GM06990 (cell line): ENCODE measurements around the gene CXorf58.

Experiments used
- DNase-seq: peaks from one replicate; pipeline ENCODE4 v3.0.0-alpha.2; 2011; ENCODE audit not compliant: insufficient read length; ENCODE audit errors: extremely low read depth
- H3K27me3 ChIP-seq: replicated peaks from 2 replicates; pipeline ENCODE4 v1.6.0; 2011; ENCODE audit warnings: low read length; ENCODE audit not compliant: control insufficient read depth, insufficient read depth
- H3K36me3 ChIP-seq: 2 replicates; pipeline ENCODE4 v1.5.1; 2011; ENCODE audit warnings: low read length; ENCODE audit not compliant: control insufficient read depth, insufficient read depth
- H3K4me3 ChIP-seq: replicated peaks from 2 replicates; pipeline ENCODE4 v1.5.1; 2011; ENCODE audit warnings: low read depth, mild to moderate bottlenecking, control low read depth, low read length
- TF ChIP-seq, protein P1 (sequence below): IDR thresholded peaks from 2 replicates; pipeline ENCODE4 v1.5.1; 2011; ENCODE audit warnings: low read length, control low read depth, mild to moderate bottlenecking, inconsistent platforms; ENCODE audit not compliant: insufficient read depth, poor library complexity, severe bottlenecking

The CXorf58 gene

GRCh38 chrX:23898412-23898959, 9.3 kb upstream of the CXorf58 start:
- no peak for DNase-seq
- TF ChIP-seq, protein P1, sequence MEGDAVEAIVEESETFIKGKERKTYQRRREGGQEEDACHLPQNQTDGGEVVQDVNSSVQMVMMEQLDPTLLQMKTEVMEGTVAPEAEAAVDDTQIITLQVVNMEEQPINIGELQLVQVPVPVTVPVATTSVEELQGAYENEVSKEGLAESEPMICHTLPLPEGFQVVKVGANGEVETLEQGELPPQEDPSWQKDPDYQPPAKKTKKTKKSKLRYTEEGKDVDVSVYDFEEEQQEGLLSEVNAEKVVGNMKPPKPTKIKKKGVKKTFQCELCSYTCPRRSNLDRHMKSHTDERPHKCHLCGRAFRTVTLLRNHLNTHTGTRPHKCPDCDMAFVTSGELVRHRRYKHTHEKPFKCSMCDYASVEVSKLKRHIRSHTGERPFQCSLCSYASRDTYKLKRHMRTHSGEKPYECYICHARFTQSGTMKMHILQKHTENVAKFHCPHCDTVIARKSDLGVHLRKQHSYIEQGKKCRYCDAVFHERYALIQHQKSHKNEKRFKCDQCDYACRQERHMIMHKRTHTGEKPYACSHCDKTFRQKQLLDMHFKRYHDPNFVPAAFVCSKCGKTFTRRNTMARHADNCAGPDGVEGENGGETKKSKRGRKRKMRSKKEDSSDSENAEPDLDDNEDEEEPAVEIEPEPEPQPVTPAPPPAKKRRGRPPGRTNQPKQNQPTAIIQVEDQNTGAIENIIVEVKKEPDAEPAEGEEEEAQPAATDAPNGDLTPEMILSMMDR = no peak
- H3K36me3 ChIP-seq = no peaks in the 10 kb centered on the region

DNA sequence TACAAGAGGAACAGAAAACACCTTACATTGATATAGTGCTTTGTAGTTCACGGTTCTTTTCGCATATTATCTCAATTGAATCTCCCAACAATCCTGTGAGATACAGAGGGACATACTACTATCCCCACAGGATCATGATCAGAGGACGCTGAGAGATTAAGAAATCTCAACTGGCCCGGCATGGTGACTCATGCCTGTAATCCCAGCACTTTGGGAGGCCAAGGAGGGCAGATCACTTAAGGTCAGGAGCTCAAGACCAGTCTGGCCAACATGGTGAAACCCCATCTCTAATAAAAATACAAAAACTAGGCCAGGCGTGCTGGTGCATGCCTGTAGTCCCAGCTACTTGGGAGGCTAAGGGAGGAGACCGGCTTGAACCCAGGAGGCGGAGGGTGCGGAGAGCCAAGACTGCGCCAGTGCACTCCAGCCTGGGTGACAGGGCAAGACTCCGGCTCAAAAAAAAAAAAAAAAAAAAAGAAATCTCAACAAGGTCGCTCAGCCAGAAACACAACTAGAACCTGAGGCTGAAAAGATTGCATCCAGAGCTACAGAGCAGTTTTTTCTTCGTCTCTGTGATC, 7.5 kb upstream of the CXorf58 start:
- Histone ChIP-seq H3K36me3 (no peaks in the 10 kb centered on the region), H3K4me3 (no peak overlapping the region)
- no peak for DNase-seq

More at GRCh38 chrX:23898412-23898959, 9.3 kb upstream of the CXorf58 start:
- H3K27me3 ChIP-seq = no peaks in the 10 kb centered on the region
- no peak overlapping the region for H3K4me3 ChIP-seq

DNA sequence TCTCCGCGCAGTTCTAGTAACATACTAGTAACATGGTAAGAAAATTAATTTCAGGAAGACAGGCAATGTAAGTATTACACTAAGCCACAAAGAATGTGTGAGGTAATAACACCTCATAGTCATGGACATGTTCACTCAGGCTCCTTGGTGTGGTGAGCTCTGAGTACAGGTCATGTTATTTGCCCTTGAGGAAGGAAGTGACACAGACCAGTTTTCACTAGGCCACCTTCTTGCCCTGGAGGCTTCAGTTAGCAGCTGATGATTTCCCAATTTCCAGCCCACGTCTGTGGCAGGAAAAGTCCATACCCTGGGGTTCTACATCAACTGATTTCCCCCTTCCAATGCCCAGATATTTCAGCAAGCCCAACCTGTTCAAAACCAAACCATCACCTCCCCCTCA, 6.7 kb upstream of the CXorf58 start:
- TF ChIP-seq, protein P1 = no peak
- Histone ChIP-seq H3K27me3 (no peaks in the 10 kb centered on the region), H3K4me3 (no peak overlapping the region), H3K36me3 (no peaks in the 10 kb centered on the region)
- DNase-seq = no peak

More for the DNA sequence above, 7.5 kb upstream of the CXorf58 start:
- no peaks in the 10 kb centered on the region for H3K27me3 ChIP-seq
- TF ChIP-seq, protein P1 = no peak

GRCh38 chrX:23901805-23902204, 6.0 kb upstream of the CXorf58 start:
- Histone ChIP-seq H3K36me3 (no peaks in the 10 kb centered on the region), H3K4me3 (no peak overlapping the region), H3K27me3 (no peaks in the 10 kb centered on the region)
- DNase-seq = peak; percentile 18
- TF ChIP-seq, protein P1 = peak; percentile 54

GRCh38 chrX:23902419-23902818, 5.4 kb upstream of the CXorf58 start:
- H3K4me3 ChIP-seq = no peak overlapping the region
- H3K27me3 ChIP-seq = no peaks in the 10 kb centered on the region
- no peak for DNase-seq
- TF ChIP-seq, protein P1 = peak; percentile 34
- H3K36me3 ChIP-seq = no peaks in the 10 kb centered on the region

DNA sequence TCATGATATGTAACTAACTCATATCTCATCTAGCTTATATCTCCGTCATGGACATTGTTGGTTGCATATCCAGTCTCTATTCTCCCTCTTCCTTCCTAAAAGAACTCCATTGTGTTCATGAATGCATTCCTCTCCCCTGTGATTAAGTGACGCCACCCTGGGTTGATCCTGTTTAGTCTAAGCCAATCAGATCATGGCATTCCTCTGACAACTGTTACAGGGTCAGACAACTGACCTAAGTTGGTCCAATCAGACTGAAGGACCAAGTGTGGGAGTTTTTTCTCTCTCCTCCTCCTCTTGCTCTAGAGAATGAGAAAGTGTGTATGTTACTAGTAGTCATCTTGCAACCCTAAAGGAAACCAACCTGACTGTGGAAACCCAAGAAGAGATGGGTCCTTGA, 3.7 kb upstream of the CXorf58 start:
- no peak for DNase-seq

More for the DNA sequence above, 3.7 kb upstream of the CXorf58 start:
- Histone ChIP-seq H3K4me3 (no peak overlapping the region), H3K27me3 (no peaks in the 10 kb centered on the region), H3K36me3 (no peaks in the 10 kb centered on the region)
- TF ChIP-seq, protein P1 = no peak
